Testis (tissue), 3 donors: ENCODE results near the gene CDKL5. TPM values are rescaled to one million over a fixed set of nuclear protein-coding genes. Genes with fewer than 3 reads are reported as not detected.

Source experiments
- DNase-seq: peaks from one replicate; pipeline ENCODE4 v3.0.0-alpha.2; 2019
- H3K27ac ChIP-seq, 2 donors: fragments of 200-600 bp; sonication (generic); one replicate each; pipeline ENCODE4 v1.5.1; 2019
- H3K27me3 ChIP-seq: fragments of 200-600 bp; sonication (generic); one replicate; pipeline ENCODE4 v1.5.1; 2019
- H3K36me3 ChIP-seq: fragments of 200-600 bp; sonication (generic); one replicate; pipeline ENCODE4 v1.5.1; 2017; ENCODE audit warnings: low read depth; ENCODE audit errors: missing control alignments
- H3K4me1 ChIP-seq: fragments of 200-600 bp; sonication (generic); one replicate; pipeline ENCODE4 v1.5.1; 2019
- H3K4me3 ChIP-seq, 2 donors: fragments of 200-600 bp; sonication (generic); one replicate each; pipeline ENCODE4 v1.5.1; 2017 to 2019
- H3K9me3 ChIP-seq: fragments of 200-600 bp; sonication (generic); one replicate; pipeline ENCODE4 v1.5.1; 2017
- CTCF ChIP-seq, 3 experiments: fragments of 450-650 bp in 2 of 3; fragments of 200-600 bp in 1 of 3; sonication (generic) in 1 of 3; IDR thresholded peaks; one replicate each; pipeline ENCODE4 v1.5.1; 2016 to 2019; ENCODE audit warnings: antibody characterized with exemption in 3 of 3, mild to moderate bottlenecking in 2 of 3, moderate library complexity in 1 of 3
- POLR2A ChIP-seq: fragments of 450-650 bp; IDR thresholded peaks from one replicate; pipeline ENCODE4 v1.6.1; 2017; ENCODE audit warnings: antibody characterized with exemption, mild to moderate bottlenecking, moderate library complexity
- WGBS, 2 donors: methylation state at CpG; one replicate each; pipeline ENCODE4 v1.1.5; 2018; 5-methylcytosine and 5-hydroxymethylcytosine counted together
- intact Hi-C: fragments of 100-400 bp; cut with DNase I; formaldehyde crosslinking; loops from one replicate; pipeline ENCODE4 v1.15.1; 2023; ENCODE audit warnings: low total_unique reads
- polyA plus RNA-seq: library from polyadenylated mRNA; stranded (reverse); fragments of 350-450 nt; fragmentation: Illumina TruSeq; extraction: RNeasy Lipid Tissue Mini Kit (QIAGEN cat#74804); gene quantifications from one replicate; pipeline ENCODE4 v1.2.3, GENCODE V29; 2014; ENCODE audit warnings: low read depth, low replicate concordance; ENCODE audit not compliant: insufficient read depth
- total RNA-seq, 2 donors: library from RNA; depleted of rRNA; stranded (reverse); fragments of >200 nt; gene quantifications; one replicate each; pipeline ENCODE4 v1.2.3, GENCODE V29; 2016

Gene CDKL5
- total and polyA plus RNA-seq, 3 donors from 2014 or later, result 20.1 to 24.7 (median 21.1) TPM

- WGBS, 2 donors, result 78 to 84% methylated on average over 4 to 6 of the region's 6 CpGs
- no peak for TF ChIP-seq POLR2A
- no peak for TF ChIP-seq CTCF (IDR thresholded peaks at IDR 0.05)
- H3K27ac ChIP-seq, result no peak overlapping the region
- intact Hi-C loops, result no loop called here
- H3K9me3 ChIP-seq, result no peaks in the 10 kb centered on the region
- H3K27me3 ChIP-seq, result no peaks in the 10 kb centered on the region
- no peaks in the 10 kb centered on the region for H3K36me3 ChIP-seq
- DNase-seq, result no peak
- no peak overlapping the region for H3K4me3 ChIP-seq
- no peaks in the 10 kb centered on the region for H3K4me1 ChIP-seq
Observed at GRCh38 chrX:18542905-18543304, 117.5 kb downstream of the CDKL5 start.

- H3K27ac ChIP-seq, result no peak overlapping the region
- 100% methylated on average over 1 of the region's 1 CpG for WGBS, 2 donors
- intact Hi-C loops, result no loop called here
- no peaks in the 10 kb centered on the region for H3K27me3 ChIP-seq
- TF ChIP-seq POLR2A (no peak), CTCF (IDR thresholded peaks at IDR 0.05) (no peak)
- H3K4me1 ChIP-seq, result no peaks in the 10 kb centered on the region
- H3K36me3 ChIP-seq, result no peaks in the 10 kb centered on the region
- no peaks in the 10 kb centered on the region for H3K9me3 ChIP-seq
- no peak overlapping the region for H3K4me3 ChIP-seq
- DNase-seq, result no peak
Observed at GRCh38 chrX:18543738-18544137, 118.3 kb downstream of the CDKL5 start.

- Histone ChIP-seq H3K27me3 (no peaks in the 10 kb centered on the region), H3K9me3 (no peaks in the 10 kb centered on the region), H3K4me3 (no peak overlapping the region), H3K36me3 (no peaks in the 10 kb centered on the region), H3K4me1 (no peaks in the 10 kb centered on the region), H3K27ac (no peak overlapping the region)
- WGBS, 2 donors, result 83 to 95% methylated on average over 2 of the region's 2 CpGs
- intact Hi-C loops, result no loop called here
- TF ChIP-seq POLR2A, result no peak
- TF ChIP-seq CTCF (IDR thresholded peaks at IDR 0.05), result no peak
- no peak for DNase-seq
Observed at GRCh38 chrX:18545771-18546170, 120.4 kb downstream of the CDKL5 start.

- no peak overlapping the region for H3K4me3 ChIP-seq
- no peak overlapping the region for H3K27ac ChIP-seq
- TF ChIP-seq POLR2A (no peak), CTCF (IDR thresholded peaks at IDR 0.05) (no peak)
- DNase-seq, result no peak
- intact Hi-C loops, result no loop called here
- no peaks in the 10 kb centered on the region for H3K36me3 ChIP-seq
- H3K9me3 ChIP-seq, result no peaks in the 10 kb centered on the region
- WGBS, 2 donors, result 80 to 82% methylated on average over 3 of the region's 3 CpGs
- no peaks in the 10 kb centered on the region for H3K4me1 ChIP-seq
- no peaks in the 10 kb centered on the region for H3K27me3 ChIP-seq
Observed at GRCh38 chrX:18548996-18549395, 123.6 kb downstream of the CDKL5 start.

- WGBS, 2 donors, result 63 to 83% methylated on average over 1 of the region's 1 CpG
- Histone ChIP-seq H3K4me1 (no peaks in the 10 kb centered on the region), H3K27ac (no peak overlapping the region), H3K27me3 (no peaks in the 10 kb centered on the region), H3K36me3 (no peaks in the 10 kb centered on the region), H3K4me3 (no peak overlapping the region), H3K9me3 (no peaks in the 10 kb centered on the region)
- TF ChIP-seq CTCF (IDR thresholded peaks at IDR 0.05) (no peak), POLR2A (no peak)
- DNase-seq, result no peak
- intact Hi-C loops, result no loop called here
Observed at GRCh38 chrX:18549643-18550042, 124.2 kb downstream of the CDKL5 start.
